AG10803 (cell line): Measurements from ENCODE around the gene ACTN2.

ENCODE experiments used
- DNase-seq: peaks from one replicate; pipeline ENCODE4 v3.0.0; 2010; ENCODE audit warnings: low read depth
- H3K4me3 ChIP-seq: 2 replicates; pipeline ENCODE4 v1.5.1; 2011; ENCODE audit warnings: mild to moderate bottlenecking, low read length, control low read depth
- TF ChIP-seq, protein P1 (sequence below): conservative IDR thresholded peaks from 2 replicates; pipeline ENCODE4 v1.5.1; 2011; ENCODE audit warnings: mild to moderate bottlenecking, low read length, control low read depth, inconsistent platforms

ACTN2 gene

GRCh38 chr1:236685917-236686814, at the start of gene ACTN2:
TSS of gene ACTN2 (plus strand) at chr1:236686499. CDS start at chr1:236686674, 175 bp downstream.
- peak within 1 kb of the TSS; percentile 35; the same call in 1 of the 2 replicates for H3K4me3 ChIP-seq
- DNase-seq = no peak
- TF ChIP-seq, protein P1, sequence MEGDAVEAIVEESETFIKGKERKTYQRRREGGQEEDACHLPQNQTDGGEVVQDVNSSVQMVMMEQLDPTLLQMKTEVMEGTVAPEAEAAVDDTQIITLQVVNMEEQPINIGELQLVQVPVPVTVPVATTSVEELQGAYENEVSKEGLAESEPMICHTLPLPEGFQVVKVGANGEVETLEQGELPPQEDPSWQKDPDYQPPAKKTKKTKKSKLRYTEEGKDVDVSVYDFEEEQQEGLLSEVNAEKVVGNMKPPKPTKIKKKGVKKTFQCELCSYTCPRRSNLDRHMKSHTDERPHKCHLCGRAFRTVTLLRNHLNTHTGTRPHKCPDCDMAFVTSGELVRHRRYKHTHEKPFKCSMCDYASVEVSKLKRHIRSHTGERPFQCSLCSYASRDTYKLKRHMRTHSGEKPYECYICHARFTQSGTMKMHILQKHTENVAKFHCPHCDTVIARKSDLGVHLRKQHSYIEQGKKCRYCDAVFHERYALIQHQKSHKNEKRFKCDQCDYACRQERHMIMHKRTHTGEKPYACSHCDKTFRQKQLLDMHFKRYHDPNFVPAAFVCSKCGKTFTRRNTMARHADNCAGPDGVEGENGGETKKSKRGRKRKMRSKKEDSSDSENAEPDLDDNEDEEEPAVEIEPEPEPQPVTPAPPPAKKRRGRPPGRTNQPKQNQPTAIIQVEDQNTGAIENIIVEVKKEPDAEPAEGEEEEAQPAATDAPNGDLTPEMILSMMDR = no peak

DNA sequence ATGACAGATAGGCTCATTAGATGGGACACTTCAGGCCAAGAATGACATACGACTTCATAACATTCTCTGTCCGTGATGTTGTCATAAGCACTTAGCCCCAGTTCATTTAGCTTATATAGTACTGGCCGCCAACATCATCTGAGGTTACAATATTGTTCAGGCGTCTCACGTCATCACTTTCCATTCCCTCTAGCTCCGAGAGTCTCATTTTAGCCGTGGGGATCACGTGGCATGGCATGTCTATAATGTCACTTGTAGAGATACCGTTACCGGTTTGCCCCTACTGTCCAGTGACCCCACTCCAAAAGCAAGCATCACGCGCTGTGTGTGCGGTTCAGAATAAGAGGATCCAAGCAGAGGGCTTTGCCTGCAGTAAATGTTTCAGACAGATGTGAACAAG, 47.4 kb upstream of the ACTN2 start:
- no peak for DNase-seq
- TF ChIP-seq, protein P1 = no peak
- no peak overlapping the region for H3K4me3 ChIP-seq

DNA sequence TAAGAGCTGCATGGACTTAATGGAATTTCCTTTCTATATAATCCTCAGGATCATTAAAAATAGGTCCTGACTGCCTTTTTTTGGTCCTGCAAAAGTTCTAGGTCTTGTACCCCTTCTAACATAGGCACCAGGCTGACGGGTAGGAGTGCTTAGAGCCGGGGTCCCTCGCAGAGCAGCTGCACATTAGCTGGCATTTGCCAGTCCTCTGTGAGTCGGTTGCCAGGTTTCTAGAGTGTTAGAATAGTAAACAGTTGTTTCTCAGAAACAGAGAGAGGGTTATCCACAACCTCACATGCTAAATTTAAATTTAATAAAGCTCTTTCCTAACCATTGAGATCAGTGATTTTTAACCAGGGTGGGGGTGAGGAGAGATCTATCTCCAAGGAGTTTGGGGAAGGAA, 46.6 kb upstream of the ACTN2 start:
- TF ChIP-seq, protein P1 = no peak
- H3K4me3 ChIP-seq = no peak overlapping the region
- DNase-seq = no peak

DNA sequence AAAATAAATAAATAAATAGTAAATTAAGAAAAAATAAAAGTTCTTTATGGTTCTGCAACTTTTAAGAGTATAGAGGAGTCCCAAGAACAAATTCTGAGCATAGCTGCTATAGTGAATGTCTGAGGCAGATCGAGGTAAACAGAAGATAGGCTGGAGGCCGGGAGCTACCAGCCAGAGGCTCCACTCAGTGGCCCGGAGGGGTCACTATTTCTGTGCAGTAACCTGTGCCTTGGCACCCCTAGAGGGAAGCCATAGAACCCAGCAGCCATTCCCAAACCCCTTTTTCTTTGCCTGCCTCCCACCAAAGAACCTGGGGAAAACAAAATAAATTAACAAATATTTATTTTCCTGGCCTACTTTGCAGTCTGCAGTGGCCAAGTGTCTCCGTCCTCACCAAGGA, 43.5 kb upstream of the ACTN2 start:
- H3K4me3 ChIP-seq = no peak overlapping the region
- no peak for DNase-seq

GRCh38 chr1:236645016-236645680, 41.2 kb upstream of the ACTN2 start:
- DNase-seq = no peak
- TF ChIP-seq, protein P1 = no peak
- no peak overlapping the region for H3K4me3 ChIP-seq

More for the DNA sequence above, 43.5 kb upstream of the ACTN2 start:
- TF ChIP-seq, protein P1 = no peak

DNA sequence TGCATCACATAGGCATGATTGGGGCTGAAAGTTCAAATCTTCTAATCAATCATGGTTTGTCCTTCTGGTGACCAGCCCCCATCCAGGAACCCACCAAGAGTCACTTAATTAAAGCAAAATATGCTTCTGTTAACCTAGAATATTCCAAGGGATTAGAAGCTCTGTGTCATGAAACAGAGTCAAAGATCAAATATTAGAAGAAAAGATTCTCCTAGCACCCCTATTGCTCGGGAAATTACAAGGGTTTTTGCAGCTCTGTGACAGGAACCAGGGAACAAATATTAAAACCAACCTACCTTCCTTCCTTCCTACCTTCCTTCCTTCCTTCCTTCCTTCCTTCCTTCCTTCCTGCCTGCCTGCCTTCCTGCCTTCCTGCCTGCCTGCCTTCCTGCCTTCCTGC, 31.8 kb upstream of the ACTN2 start:
- TF ChIP-seq, protein P1 = no peak
- DNase-seq = no peak
- H3K4me3 ChIP-seq = no peak overlapping the region
